GM18951 (cell line): Measurements from ENCODE around the gene MRTFB.
"Not testable (repeated sequence)": the region's sequence is repeated elsewhere in the genome, so short reads cannot be mapped to it uniquely, and the experiment has no call there.

Experiments
- POLR2A ChIP-seq: IDR thresholded peaks from 4 replicates; pipeline ENCODE4 v1.6.1; 2011; ENCODE audit warnings: mild to moderate bottlenecking; ENCODE audit not compliant: insufficient read length, insufficient read depth; ENCODE audit errors: extremely low read depth
- in situ Hi-C: fragments of 300-500 bp; cut with MboI; formaldehyde crosslinking; loops from one replicate; pipeline ENCODE4 v1.12.0; 2022; ENCODE audit warnings: low sequenced_read_pairs, mixed read lengths, inconsistent platforms; ENCODE audit not compliant: unreplicated experiment

Gene MRTFB

DNA sequence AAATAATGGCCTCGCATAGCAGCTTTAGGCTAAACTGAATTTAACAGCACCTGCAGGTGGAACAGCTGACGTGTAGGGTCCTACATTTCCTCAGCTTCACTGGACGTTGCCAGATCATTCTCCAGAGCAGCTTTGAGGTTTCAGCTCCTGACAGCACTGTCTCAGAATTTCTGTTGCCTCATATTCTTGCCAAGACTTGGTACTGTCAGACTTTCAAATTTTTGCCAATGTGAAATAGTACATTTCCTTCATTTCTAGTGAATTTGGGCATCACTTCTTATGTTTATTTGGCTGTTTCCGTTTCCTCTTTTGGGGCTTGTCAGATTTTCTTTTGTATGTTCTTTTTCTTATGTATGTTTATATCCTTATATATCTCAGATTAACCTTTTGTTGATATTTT, 48.7 kb downstream of the MRTFB start:
- in situ Hi-C loops, result no loop called here
- TF ChIP-seq POLR2A, result no peak

DNA sequence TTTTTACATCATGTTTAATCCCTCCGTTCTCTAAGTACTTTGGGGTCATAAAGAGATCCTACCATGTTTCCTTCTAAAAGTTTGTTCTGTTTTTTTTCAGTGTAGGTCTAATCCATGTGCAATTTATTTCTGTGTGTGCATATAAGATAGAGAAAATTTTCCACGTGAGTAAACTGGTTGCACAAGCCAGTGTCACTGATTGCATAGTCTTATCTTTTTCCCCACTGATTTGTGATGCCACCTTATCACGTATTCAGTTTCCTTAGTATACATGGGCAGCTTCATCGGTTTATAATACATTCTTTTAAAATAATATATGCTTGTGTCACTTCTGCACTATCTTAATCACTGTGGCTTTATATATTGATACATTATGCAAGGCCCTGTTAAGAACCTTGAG, 49.2 kb downstream of the MRTFB start:
- in situ Hi-C loops, result no loop called here
- TF ChIP-seq POLR2A, result no peak

DNA sequence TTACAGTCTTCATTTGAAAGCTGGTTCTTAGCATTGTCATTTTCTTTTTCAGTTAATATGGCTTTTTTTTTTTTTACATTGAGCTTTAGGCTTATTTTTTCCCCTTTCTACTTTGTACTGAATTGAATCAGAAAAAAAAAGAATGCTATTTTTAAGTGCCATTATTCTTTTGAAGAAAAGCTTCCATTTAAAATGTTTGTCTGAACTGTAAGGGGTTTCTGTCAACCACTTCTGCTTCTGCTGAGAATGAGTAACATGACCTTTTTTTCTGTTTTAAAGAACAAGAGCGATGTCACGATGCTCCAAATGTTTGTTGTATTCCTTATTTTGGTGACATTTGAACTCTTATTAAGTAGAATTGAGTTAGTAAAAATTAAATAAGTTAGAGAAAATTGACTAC, 50.0 kb downstream of the MRTFB start:
- in situ Hi-C loops, result no loop called here
- TF ChIP-seq POLR2A, result no peak

DNA sequence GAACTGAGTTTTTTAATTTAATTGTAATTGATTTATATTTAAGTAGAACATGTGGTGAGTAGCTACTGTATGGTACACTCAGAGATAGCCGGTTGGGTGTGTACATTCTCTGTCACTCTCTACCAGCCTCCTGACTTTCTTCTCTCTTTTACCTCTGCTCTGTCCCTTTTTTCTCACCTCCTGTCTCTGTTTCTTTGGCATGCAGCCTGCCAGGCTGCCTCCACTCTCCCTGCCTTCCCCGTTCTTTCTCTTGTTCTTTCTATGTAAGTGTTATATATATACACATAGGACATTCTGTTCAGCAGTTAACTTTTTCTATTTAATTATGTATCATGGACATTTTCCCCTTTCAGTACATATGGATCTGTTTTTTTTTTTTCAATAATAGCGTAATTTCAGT, 50.8 kb downstream of the MRTFB start:
- in situ Hi-C loops, result no loop called here
- TF ChIP-seq POLR2A, result no peak

DNA sequence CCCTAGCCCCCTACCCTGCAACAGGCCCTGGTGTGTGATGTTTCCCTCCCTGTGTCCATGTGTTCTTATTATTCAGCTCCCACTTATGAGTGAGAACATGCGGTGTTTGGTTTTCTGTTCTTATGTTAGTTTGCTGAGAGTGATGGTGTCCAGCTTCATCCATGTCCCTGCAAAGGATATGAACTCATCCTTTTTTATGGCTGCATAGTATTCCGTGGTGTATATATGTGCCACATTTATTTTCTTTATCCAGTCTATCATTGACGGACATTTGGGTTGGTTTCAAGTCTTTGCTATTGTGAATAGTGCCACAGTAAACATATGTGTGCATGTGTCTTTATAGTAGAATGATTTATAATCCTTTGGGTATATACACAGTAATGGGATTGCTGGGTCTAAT, 51.3 kb downstream of the MRTFB start:
- in situ Hi-C loops, result not testable (repeated sequence)

DNA sequence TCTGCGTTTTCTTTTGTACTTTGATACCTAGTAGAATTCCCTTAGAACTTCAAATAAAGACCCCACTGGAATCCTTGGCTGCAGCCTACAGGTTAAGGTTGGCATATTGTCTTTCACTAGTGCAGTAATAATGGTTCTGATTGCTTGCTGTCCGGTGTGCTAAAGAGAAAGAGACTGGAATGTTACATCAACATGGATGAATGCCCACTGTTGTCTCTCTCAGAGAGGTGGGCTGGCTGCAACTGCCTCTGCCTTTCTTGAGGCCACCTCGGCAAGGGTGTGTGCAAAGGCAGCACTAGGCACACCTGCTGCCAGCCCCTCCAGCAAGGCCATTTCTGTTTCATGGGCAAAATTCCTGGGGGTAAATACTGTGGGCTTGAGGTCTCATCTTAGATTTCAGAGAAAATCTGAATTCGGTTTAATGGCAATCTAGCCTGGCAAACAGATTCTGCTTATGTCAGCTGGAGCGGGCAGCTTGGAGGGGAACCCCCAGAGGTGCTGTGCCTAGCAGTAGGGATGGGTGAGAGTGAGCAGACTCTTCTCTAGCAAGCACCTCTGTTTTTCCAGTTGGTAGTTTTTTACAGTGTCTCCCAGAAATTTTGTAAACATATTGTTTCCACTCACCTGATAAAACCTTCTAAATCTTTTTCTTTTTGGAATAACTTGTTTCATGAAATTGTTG, 54.0 kb downstream of the MRTFB start:
- in situ Hi-C loops, result no loop called here
- TF ChIP-seq POLR2A, result no peak

DNA sequence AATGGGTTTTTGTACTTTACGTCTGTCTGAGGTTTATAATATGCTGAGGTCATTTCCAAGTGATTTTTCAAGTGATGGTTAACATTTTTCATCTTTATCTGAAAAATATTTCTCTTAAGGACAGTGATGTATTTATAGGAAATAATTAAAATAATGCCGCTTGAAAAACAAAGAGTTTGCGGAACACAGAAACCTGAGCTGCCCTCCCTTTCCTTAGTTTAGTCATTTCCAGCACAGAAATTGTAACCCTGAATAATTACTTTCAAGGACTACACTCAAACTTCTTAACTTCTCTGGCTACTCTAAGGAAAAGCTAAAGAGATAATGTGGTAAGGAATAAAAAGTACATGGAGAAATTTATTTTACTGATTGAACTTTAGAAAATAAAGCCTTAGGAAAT, 54.6 kb downstream of the MRTFB start:
- TF ChIP-seq POLR2A, result no peak
- in situ Hi-C loops, result no loop called here

DNA sequence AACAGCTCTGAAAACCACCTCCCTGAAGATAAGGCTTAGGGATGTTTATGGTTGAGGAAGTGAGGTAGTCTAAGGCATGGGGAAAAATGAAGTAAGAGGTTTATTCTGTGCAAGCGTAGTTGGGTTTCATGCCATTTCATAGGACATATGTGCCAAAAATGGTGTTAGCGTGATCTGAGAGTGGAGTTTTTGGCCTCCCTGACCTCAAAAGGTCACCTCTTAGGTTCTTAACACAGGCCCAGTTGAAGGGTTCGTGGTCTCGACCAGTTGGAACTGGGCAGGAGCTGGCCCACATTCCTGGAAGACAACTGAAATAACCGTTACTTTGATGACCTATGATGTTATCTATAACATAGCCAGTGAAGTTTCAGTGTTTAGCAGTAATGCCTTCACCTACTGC, 57.0 kb downstream of the MRTFB start:
- TF ChIP-seq POLR2A, result no peak
- in situ Hi-C loops, result no loop called here

DNA sequence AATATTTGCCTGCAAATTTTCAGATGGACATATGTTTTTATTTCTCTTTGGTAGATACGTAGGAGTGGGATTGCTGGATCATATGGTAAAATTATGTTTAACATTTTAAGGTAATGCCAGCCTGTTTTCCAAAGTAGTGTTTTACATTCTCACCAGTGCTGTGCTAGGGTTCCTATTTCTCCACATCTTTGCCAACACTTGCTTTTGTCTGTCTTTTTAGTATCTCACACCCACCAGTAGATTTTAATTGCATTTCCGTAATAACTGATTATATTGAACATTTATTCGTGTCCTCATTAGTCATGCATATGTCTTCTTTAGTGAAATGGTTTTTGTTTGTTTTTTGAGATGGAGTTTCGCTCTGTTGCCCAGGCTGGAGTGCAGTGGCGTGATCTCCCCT, 58.4 kb downstream of the MRTFB start:
- no peak for TF ChIP-seq POLR2A
- in situ Hi-C loops, result no loop called here

DNA sequence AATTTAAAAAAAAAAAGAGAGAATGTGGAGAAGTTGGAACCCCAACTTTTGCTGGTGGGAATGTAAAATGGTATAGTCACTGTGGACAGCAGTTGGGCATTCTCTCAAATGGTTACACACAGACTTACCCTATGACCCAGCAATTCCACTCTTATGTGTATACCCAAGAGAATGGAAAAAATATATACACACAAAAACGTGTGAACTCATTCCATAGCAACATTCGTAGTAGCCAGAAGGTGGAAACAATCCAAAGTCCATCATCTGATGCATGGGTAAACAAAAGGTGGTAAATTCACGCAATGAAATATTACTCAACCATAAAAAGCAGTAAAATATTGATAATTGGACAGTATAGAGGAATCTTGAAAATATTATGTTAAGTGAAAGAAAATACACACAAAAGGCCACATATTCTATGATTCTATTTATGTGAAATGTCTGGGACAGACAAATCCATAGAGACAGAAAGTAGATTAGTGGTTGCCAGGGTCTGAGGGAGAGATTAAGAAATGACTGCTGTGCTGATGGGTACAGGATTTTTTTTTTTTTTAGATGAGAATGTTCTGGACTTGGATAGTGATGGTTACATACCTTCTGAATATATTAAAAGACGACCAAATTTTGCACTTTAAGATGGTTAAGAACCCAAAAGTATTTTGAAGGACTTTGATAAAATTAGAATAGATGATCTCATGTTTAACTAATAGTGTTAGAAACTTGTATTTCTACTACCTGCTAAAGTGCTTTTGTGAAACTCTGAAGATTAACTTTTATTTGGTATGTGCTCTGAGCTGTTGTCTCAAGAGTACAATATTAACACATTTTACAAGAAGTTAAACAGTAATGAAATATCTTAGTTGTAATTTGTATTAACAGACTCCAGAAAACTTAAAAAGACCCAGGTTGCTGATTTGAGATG, 60.9 kb downstream of the MRTFB start:
- no peak for TF ChIP-seq POLR2A
- in situ Hi-C loops, result no loop called here

DNA sequence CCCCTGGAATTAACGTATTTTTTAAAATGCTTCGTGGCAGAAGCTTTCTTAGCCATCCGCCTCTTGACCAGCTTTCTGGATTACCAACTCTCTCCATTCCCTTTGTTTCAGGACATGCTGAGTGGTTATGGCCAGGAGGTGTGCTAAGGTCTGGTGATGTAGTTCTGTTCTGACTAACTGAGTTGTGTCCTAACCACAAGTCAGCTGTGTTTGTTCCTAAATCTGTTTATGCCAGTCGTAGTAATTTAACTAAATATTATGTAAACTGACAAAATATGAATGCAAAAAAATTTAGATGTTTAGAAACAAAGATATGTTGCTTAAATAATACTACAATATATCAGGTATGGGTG, 61.6 kb downstream of the MRTFB start:
- no peak for TF ChIP-seq POLR2A
- in situ Hi-C loops, result no loop called here

DNA sequence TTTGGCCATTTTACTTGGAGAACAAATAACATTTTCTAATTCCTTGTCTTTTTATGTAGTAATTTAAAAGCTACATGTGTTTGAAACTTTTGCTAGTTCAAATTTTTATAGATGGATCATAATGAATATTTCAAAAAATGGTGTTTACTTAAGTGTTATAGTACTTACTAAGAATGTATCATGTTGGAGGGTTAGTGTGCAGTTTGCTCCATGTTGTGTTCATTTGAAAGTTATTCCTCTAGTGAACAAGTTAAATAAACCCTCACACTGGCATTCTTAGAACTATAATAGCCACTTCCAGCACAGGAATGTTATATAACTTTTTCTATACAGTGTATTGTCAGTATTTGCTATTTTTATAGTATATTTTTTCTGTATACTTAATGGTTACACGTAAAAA, 62.8 kb downstream of the MRTFB start:
- TF ChIP-seq POLR2A, result no peak
- in situ Hi-C loops, result no loop called here

DNA sequence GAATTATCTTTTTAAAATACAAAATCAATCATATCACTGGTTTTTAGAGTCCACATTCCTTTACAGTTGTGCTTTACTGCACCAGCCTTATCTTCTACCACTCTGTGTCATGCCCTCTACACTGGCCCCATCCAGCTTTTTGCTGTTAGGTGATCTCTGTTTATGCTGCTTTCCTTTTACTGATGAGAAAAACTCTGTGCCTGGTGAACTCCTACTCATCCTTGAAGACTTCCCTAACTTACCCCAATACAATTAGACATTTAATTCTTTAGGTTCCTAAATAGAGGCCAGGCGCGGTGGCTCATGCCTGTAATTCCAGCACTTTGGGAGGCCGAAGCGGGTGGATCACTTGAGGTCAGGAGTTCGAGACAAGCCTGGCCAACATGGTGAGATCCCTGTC, 64.6 kb downstream of the MRTFB start:
- in situ Hi-C loops, result no loop called here
- no peak for TF ChIP-seq POLR2A

DNA sequence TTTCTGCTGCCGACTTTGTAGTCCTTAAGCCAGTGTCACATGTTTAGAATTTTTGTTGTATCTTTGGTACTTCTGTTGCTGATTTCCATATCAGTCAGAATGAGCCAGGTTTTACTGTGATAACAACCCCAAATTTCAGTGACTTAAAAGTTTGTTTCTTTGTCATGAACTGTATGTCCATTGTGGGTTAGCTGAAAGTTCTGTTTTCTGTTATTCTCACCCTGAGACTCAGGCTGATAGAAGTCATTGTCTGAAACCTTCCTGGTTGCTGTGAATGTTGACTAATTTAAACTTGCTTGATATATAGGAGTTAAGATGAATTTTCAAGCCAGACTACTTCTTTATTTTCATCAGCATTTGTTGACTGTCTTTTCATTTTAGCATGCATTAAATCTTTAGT, 68.8 kb downstream of the MRTFB start:
- in situ Hi-C loops, result no loop called here
- no peak for TF ChIP-seq POLR2A
